ENCODE data around the gene CBL.

Gene CBL

GRCh38 chr11:119277660-119278059 lies 71.5 kb downstream of the CBL start:
- no peak for DNase-seq

GRCh38 chr11:119282495-119282894 lies 76.4 kb downstream of the CBL start:
- DNase-seq, result no peak

- DNase-seq, result peak; percentile 16
Measured at GRCh38 chr11:119284344-119285157, 78.4 kb downstream of the CBL start.

- no peak for DNase-seq
Measured at GRCh38 chr11:119285431-119285830, 79.3 kb downstream of the CBL start.

- DNase-seq, result no peak
Measured at GRCh38 chr11:119288219-119288618, 82.1 kb downstream of the CBL start.

GRCh38 chr11:119290894-119291497 lies 84.9 kb downstream of the CBL start:
- no peak for DNase-seq

- no peak for DNase-seq
Measured at GRCh38 chr11:119293461-119293860, 87.3 kb downstream of the CBL start.

- DNase-seq, result no peak
Measured at GRCh38 chr11:119295178-119295577, 89.0 kb downstream of the CBL start.

- DNase-seq, result no peak
Measured at GRCh38 chr11:119297938-119298337, 91.8 kb downstream of the CBL start.

GRCh38 chr11:119298726-119299125 lies 92.6 kb downstream of the CBL start:
- no peak for DNase-seq

- DNase-seq, result no peak
Measured at GRCh38 chr11:119299416-119299815, 93.3 kb downstream of the CBL start.

GRCh38 chr11:119300198-119300964 lies 94.2 kb downstream of the CBL start:
- no peak for DNase-seq

GRCh38 chr11:119303227-119303718 lies 97.1 kb downstream of the CBL start:
- no peak for DNase-seq

- DNase-seq, result no peak
Measured at GRCh38 chr11:119305556-119306372, 99.6 kb downstream of the CBL start.

GRCh38 chr11:119306373-119306890 lies 100.3 kb downstream of the CBL start:
- DNase-seq, result no peak

- no peak for DNase-seq
Measured at GRCh38 chr11:119307219-119307618, 101.1 kb downstream of the CBL start.

GRCh38 chr11:119307974-119308373 lies 101.8 kb downstream of the CBL start:
- no peak for DNase-seq

GRCh38 chr11:119309411-119309810 lies 103.3 kb downstream of the CBL start:
- DNase-seq, result no peak

- no peak for DNase-seq
Measured at GRCh38 chr11:119309953-119310681, 104.0 kb downstream of the CBL start.

- no peak for DNase-seq
Measured at GRCh38 chr11:119310682-119311052, 104.5 kb downstream of the CBL start.

- DNase-seq, result no peak
Measured at GRCh38 chr11:119314726-119315125, 108.6 kb downstream of the CBL start.

Measured in KG1 (cell line).